Activated CD8-positive, alpha-beta memory T cell treated with anti-CD3 and anti-CD28 coated beads, Interleukin-2, amount 50 U/mL, for 1 hour (primary cell): ENCODE results near the gene FBXO44.

Experiments
- DNase-seq: peaks from one replicate; pipeline ENCODE4 v3.0.0-alpha.2; 2020; ENCODE audit errors: extremely low read depth

FBXO44 gene

DNA sequence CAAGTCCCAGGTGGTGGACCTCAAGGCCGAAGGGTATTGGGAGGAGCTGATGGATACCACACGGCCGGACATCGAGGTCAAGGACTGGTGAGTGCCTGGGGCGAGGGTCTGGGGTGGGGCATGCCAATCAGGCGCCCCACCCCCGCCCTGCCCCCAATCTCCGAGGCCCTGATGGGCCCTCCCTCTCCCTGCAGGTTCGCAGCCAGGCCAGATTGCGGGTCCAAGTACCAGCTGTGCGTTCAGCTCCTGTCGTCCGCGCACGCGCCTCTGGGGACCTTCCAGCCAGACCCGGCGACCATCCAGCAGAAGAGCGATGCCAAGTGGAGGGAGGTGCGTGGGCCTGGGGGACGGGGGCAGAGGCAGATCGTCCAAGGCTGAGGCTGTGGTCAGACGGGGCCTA lies 3.9 kb downstream of the FBXO44 start:
- DNase-seq, result no peak

DNA sequence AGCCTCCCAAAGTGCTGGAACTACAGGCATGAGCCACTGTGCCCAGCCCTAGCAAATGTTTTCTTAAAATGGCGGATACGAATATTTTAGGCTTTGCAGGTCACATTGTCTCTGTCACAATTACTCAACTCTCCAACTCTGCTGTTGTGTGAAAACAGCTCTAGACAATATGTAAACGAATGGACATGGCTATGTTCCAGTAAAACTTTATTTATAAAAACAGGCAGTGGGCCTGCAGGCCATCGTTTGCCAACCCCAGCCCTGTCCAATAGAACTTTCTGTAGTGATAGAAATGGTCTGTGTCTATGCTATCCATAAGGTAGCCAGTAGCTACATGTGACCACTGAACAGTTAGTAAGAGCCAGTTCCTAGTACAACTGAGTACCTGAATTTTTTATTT lies 5.1 kb downstream of the FBXO44 start:
- no peak for DNase-seq

DNA sequence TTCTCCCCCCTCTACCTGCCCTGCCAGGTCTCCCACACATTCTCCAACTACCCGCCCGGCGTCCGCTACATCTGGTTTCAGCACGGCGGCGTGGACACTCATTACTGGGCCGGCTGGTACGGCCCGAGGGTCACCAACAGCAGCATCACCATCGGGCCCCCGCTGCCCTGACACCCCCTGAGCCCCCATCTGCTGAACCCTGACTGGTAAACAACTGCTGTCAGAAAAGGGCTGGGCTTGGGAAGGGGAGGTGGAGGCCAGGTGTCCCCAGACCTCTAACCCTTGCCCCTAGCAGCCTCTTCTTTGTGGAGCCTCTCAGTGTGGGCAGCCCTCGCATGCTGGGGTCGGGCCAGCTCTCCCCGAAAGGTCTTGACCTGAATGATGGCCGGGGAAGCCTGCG lies 6.4 kb downstream of the FBXO44 start:
- no peak for DNase-seq

DNA sequence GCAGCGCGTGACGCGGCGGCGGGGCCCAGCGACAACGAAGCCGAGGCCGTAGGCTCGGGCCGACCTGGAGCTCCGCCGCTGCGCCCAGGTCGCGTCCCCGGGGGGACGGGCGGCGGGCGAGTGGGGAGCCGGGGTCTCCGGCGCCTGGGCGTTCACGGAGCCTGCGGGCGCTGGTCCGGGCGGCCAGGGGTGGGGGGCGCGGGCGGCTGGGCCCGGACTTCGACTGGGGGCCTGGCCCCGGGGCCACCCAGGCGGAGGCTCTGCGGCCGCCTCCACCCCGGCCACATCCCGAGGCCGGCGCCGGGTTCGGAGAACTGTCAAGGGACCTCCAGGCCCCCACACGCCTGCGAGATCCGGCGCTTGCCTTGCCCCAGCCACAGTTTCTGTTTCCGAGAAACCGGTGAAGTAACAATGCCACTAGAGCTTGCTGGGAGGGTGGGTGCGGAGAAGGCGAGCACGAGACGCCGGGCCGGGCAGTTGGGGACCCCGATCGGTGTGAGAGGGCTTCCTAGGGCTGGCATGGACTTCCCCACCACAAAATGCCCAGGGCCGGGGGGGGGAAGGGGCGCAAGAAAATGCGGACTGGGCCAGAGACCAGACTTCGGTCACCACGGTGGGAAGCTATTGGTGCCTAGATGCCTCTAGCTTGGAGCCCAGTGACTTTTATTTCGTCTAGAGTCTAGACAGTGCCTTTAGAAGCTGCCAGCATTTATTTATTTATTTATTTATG lies 9.8 kb downstream of the FBXO44 start:
- DNase-seq, result no peak

DNA sequence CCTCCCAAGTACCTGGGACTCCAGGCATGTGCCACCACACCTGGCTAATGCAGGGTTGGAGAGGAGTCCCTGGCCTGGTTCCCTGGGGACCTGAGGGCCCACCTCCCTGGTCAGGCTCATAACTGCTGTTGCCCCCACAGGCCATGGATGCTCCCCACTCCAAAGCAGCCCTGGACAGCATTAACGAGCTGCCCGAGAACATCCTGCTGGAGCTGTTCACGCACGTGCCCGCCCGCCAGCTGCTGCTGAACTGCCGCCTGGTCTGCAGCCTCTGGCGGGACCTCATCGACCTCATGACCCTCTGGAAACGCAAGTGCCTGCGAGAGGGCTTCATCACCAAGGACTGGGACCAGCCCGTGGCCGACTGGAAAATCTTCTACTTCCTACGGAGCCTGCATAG lies 13.8 kb downstream of the FBXO44 start:
- DNase-seq, result no peak

DNA sequence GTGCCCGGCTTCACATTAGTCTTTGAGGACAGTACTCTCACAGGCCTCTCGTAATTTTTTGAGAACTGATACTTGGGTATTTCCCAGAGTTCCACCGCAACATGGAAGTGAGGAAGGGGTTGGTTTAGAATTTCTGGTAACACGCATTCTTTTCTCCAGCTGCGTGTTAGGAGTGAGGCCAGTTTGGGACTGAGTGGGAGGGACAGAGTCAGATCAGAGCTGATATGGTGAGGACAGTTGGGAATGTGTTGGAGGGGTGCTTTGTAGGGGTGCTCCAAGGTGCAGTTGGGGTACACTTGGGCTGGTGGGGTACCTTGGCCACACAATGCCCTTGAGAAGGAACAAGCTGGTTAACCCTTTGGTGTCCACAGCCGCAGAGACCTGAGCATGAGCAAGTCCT lies 16.1 kb downstream of the FBXO44 start:
- DNase-seq, result no peak

DNA sequence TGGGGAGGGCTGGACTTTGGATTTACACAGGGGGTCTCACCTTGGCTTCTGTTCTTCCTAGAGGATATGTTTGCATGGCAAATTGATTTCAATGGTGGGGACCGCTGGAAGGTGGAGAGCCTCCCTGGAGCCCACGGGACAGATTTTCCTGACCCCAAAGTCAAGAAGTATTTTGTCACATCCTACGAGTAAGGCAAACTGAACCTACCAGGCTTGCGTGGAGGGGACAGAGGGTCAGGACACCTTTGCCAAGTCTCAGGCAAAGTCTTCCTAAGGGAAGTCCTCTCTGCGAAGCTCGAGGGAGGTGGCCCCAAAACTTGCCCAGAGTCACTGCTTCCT lies 16.5 kb downstream of the FBXO44 start:
- no peak for DNase-seq

DNA sequence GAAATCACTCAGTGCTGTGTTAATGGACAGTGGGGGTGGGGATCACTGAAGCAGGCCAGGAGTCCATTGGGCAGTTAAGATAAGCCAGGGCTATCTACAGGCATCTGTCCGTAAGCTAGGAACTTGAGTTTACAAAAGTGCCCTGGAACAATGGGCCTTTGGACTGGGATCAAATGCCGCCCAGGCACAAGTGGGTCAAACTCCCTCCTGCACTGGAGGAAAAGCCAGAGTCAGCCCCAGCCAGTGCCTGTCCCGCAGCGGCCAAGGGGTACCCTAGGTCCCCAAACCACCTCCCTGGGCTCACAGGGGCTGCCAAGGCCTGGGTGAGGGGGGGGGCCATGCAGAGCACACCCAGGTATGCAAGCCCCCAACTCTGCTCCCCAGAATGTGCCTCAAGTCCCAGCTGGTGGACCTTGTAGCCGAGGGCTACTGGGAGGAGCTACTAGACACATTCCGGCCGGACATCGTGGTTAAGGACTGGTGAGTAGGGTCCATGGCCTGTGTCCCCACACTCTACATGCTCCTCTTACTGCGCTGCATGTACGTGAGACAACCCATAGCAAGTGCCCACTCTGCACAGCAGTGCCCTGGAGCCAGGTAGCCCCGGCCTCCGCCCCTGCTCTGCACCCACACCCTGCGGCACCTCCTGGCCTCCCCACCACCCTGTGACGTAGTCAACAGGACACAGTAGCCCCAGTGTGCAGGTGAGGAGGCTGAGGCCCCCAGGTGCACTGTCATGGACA lies 17.0 kb downstream of the FBXO44 start:
- no peak for DNase-seq

DNA sequence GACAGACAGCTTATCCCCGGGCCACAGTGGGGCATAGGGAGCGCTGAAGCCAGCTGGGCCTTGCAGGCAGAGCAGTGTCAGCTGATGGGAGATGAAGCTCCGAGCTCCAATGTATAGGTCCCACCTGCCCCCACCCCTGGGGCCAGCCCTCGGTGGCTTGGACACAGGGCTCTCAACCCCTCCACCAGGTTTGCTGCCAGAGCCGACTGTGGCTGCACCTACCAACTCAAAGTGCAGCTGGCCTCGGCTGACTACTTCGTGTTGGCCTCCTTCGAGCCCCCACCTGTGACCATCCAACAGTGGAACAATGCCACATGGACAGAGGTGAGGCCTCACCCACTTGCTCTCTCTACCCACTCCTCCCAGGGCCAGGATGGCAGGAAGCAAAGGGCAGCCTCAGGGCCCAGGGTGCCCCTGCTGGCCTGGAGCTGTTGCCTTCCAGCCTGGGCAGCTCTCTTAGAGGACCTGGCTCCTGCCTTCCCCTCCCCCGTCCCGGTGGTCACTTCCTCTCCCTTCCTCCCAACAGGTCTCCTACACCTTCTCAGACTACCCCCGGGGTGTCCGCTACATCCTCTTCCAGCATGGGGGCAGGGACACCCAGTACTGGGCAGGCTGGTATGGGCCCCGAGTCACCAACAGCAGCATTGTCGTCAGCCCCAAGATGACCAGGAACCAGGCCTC lies 18.6 kb downstream of the FBXO44 start:
- no peak for DNase-seq

DNA sequence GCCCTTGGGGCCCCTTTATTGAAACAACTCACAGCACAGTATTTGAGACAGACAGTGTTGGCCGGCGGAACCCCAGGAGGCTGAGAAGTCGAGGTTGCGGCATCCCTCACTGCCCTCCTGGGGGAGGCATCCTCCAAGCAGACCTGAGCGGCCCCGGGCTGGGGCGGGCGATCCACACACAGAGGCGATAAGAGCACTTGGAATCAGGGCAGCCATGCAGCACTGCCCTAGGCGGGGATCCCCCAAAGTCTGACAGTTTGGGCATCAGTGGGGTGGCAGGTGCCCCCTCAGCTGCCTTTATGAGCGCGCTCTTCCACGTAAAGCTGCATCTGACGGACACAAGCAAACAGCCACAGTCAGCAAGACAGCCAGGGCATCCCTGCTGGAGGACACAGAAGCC lies 19.8 kb downstream of the FBXO44 start:
- DNase-seq, result no peak

DNA sequence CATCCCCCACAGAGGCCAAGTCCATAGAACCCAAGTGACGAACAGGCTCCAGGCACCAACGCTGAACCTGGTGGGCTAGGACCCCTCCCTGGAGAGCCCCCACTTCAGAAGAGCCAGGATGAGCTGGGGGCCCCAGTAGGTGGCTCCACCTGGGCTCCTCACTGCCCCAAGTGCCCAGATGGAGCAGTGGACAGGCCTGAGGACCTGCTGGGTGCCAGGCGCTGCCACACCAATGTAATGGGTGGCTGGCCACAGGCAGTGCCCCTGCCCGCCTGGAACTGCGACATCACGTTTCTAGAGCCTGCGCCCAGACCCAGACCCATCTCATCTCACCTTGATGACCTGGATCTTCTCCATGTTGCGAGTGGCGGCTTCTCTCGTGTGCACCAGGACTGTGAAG lies 20.6 kb downstream of the FBXO44 start:
- DNase-seq, result no peak

DNA sequence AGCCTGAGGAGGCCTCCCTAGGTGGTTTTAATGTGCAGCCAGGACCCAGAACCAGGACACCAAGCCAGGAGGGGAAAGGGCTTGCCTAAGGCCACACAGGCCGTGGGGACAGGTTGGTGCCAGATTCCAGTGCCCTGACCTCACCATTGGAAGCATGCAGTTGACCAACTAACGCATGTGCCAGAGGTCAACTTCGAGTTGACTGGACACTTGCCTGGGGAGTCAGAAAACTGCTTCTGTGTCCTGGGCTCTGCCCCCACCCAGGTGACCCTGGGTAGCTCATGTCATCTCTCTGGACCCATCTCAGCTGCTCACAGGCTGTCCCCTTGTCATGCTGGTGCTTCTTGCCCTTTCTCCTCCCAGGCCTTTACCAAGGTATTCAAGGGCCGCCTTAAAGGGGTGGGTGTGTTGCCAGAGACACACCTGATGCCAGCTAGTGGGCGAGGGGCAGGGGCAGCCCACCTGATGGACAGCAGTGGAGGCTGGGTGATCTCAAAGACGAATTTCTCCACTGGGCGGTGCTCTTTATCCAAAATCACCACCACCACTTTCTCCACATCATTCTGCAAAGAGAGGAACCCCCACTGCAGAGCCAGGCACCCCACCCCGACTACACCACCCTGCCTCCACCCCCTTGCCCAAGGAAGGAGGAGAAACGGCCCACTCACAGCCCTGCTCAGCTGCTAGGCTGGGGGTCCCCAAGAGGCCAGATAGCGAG lies 21.9 kb downstream of the FBXO44 start:
- DNase-seq, result no peak

DNA sequence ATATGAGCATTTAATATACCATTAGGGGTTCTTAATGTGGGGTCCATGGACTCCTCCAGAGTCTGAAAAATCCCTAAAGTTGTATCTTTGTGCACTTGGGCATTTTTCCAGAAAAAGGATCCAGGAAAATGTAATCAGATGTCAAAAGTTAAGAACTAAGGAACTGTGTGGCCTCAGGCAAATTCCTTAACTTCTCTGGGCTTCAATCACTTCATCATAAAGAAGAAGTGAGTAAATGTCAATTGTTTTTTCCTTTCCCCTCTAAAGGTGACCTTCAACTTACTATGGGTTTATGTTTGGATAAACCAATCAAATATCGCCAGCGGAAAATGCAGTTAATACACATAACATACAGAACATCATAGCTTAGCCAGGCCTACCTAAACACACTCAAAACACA lies 23.8 kb downstream of the FBXO44 start:
- DNase-seq, result no peak

DNA sequence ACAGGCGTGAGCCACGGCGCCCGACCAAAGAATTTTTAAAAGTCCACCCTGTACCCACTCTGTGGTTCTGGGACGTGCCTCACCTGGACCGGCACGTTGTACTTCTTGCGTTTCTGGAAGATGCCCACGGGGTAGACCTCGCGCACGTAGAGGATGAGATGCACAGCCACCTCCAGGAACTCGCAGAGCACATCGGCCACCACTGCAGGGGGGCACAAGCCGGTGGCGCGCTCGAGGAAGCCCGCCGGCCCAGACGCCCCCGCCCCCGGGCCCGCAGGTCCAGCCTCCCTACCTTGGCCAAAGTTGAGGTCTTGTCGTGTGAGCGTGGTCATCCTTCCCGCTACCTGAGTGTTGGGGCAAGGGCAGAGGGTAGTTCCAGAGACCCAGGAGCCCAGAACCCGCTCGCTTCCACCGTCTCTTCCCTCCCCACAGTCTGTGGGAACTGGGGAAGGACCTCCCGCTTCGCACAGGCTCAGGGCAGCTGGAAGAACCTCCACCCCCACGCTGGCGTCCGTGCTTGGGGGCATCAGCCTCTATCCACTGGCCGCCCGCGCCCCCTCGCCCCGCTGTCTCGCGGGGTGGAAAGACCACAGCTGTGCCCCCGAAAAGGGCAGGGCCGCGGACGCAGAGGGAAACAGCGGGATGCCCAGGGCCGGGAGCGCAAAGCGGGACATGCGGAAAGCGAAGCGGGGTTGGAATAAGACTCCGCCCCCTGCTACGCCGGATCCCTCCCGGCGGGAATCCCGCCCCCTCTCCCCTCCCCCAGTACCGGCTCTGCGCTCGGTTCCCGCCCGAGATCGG lies 25.8 kb downstream of the FBXO44 start:
- no peak for DNase-seq

DNA sequence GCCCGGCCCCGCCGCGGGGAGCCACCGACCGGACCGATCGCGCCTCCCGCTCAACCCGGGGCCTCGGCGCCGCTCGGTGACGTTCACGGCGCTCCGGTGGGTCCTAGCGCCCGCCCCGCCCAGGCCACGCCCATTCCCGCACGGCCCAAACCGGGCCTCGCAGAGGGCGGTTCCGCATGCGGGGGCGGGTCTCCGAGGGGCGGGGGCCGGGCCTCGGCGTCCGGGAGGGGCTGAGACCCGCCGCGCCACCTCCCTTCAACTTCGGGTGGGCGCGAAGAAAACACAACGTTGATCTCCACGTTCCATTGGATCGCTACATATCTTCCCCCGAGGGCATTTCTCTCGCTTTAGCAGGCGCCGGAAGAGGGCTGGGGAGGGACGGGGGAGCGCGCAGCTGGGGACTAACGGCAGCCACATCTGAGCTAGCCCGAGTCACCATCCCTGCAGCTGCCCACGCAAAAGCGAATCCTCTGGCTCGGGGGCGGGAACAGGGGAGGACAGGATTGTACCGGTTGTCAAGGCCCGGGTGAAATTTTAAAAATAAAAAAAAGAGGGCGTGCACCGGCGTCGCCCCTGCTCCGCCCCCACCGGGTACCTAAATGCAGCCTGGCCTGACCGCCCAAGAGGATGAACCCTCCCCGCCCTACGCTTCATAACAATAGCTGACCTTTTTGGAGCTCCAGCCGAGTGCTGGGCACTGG lies 26.5 kb downstream of the FBXO44 start, which contains the start of gene MAD2L2:
MAD2L2 (minus strand) TSS at position 78 of the 701 bp plus-strand sequence. CDS start 547 bp downstream, outside the sequence.
- peak; percentile 56 for DNase-seq

DNA sequence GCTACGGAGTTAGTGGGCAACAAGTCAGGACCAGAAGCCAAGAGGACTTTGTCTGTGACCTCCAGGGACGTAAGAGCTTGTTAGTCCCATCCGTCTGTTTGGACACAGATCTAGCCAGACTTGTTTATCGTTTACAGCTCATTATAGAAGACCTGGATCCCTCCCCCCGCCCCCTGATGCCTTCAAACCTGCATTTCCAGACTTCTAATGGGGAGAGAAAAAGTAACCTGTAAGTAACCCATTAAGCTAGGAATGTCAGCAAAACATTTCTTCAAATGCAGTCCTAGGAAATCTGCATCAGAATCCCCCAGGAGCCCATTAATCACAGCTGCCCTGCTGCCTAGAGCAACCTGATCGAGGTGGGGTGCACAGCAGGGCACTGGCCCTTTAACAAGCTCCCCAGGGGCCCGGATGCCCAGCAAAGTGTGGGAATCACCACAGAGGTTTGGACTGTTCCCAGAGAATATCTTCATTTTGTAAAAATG lies 27.7 kb downstream of the FBXO44 start:
- DNase-seq, result no peak

DNA sequence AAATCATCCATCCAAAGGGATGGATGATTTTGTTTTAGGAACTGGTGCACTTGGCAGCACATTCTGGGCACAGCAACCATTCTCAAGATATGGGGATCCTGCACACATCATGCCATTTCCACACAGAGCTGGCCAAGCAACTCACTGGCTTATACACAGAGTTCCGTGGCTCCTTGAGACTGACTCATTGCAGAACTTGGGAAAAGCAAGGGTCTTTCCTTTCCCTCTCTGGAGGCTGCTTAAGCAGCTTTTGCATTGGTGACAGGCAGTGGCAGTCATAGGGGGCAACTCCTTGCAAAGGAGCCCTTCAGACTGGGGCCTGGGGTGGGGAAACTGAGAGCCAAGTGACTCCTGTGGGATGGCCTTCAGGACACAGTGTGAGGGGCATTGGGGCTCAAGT lies 28.1 kb downstream of the FBXO44 start:
- no peak for DNase-seq

DNA sequence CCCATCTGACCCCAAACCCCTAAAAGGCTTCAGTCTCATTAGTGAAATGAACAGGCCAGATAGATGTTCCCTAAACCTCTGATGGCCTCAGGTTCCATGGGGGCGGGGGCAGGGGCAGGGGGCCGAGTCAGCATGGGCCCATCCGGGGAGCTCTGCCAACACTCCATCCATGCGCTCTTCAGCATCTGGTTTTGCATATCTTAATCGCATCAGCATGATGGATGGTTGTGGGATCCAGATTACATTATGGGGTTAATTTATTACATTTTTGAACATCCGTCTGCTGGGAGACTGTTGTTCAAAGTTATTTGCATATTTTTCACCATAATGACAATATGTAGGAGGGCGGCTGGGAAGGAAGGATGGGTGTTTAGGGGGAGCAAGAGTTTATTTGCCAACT lies 29.4 kb downstream of the FBXO44 start:
- DNase-seq, result no peak

DNA sequence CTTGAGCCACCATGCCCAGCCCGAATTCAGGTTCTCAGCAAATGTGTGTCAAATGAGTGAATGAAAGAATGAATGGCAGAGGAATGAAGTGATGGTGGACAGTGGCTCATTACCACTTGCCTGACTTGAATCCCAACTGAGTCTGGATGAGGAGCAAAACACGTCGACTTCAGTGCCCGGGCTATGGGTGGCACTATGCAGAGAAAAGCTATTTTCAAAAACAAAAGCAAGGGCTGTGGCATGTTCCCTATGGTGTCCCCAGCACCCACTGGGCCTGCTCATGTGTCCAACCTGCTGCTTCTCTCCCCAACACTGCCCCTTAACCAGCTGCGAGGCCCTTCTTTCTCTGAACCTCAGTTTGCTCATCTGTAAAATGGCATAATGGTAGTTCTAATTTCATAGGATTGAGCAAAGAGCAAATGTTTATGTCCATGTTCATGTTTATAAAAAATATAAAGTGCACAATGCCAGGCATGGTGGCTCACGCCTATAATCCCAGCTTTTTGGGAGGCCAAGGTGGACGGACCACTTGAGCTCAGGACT lies 30.6 kb downstream of the FBXO44 start:
- DNase-seq, result no peak

DNA sequence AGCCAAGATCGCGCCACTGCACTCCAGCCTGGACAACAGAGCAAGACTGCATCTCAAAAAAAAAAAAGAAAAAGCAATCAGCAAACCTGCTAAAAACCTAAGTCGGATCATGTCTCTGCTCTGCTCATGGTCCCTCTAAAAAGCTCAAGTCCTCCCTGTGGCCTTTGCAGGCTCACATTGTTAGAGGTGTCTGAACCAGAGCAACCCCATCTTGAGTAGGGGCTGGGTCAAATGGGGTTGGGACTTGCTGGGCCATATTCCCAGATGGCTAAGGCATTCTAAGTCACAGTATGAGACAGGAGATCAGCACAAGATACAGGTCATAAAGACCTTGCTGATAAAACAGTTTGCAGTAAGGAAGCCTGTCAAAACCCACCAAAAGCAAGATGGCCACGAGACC lies 33.8 kb downstream of the FBXO44 start:
- DNase-seq, result no peak
